CD4-positive, alpha-beta memory T cell (primary cell): ENCODE results near the gene GATA6. TPM values are rescaled to one million over a fixed set of nuclear protein-coding genes. Genes with fewer than 3 reads are reported as not detected.

Experiments
- CTCF ChIA-PET: fragments of 350-600 bp; sonication (Branson Sonifier 250); formaldehyde crosslinking; loops from one replicate; lab custom pipeline; 2021; ENCODE audit warnings: inconsistent platforms; ENCODE audit not compliant: partially characterized antibody; lab: Charles Lee
- POLR2A ChIA-PET: fragments of 350-600 bp; sonication (Branson Sonifier 250); formaldehyde crosslinking; loops from one replicate; lab custom pipeline; 2021; ENCODE audit not compliant: partially characterized antibody; lab: Charles Lee
- DNase-seq, 5 donors: peaks; one replicate each; pipeline versions ENCODE4 v3.0.0 to v3.0.0-alpha.2; 2020 to 2022; ENCODE audit warnings: mixed read lengths in 1 of 5
- H3K27ac ChIP-seq: one replicate; pipeline ENCODE4 v1.7.0; 2013; ENCODE audit warnings: low read depth, low read length
- H3K27me3 ChIP-seq: 2 replicates; pipeline ENCODE4 v1.7.0; 2013; ENCODE audit warnings: mild to moderate bottlenecking, low read length, moderate library complexity; ENCODE audit not compliant: insufficient read depth
- H3K36me3 ChIP-seq: 2 replicates; pipeline ENCODE4 v1.7.0; 2013; ENCODE audit warnings: mild to moderate bottlenecking, low read length, moderate library complexity; ENCODE audit not compliant: insufficient read depth
- H3K4me1 ChIP-seq: 2 replicates; pipeline ENCODE4 v1.7.0; 2013; ENCODE audit warnings: mild to moderate bottlenecking, low read length, moderate library complexity; ENCODE audit not compliant: insufficient read depth
- H3K4me3 ChIP-seq, 2 donors: one replicate each; pipeline ENCODE4 v1.7.0; 2013; ENCODE audit warnings: low read length in 2 of 2, mild to moderate bottlenecking in 1 of 2
- H3K9me3 ChIP-seq, 2 donors: one replicate each; pipeline ENCODE4 v1.7.0; 2013; ENCODE audit warnings: low read length in 2 of 2, control low read depth in 1 of 2; ENCODE audit not compliant: control insufficient read depth in 1 of 2
- H3K27ac Mint-ChIP-seq, 7 donors: one replicate each; pipeline ENCODE4 v1.8.0; 2020 to 2021; ENCODE audit warnings: mixed read lengths in 7 of 7, mild to moderate bottlenecking in 6 of 7, inconsistent platforms in 3 of 7, moderate library complexity in 3 of 7
- H3K27me3 Mint-ChIP-seq, 2 donors: one replicate each; pipeline ENCODE4 v1.8.0; 2020 to 2021; ENCODE audit warnings: mixed read lengths in 2 of 2
- H3K36me3 Mint-ChIP-seq, 2 donors: one replicate each; pipeline ENCODE4 v1.8.0; 2020 to 2021; ENCODE audit warnings: mixed read lengths in 2 of 2, inconsistent platforms in 1 of 2, mild to moderate bottlenecking in 1 of 2
- H3K4me1 Mint-ChIP-seq, 4 donors: one replicate each; pipeline ENCODE4 v1.8.0; 2020 to 2021; ENCODE audit warnings: mixed read lengths in 4 of 4, mild to moderate bottlenecking in 1 of 4
- H3K4me3 Mint-ChIP-seq, 8 donors: one replicate each; pipeline ENCODE4 v1.8.0; 2020 to 2021; ENCODE audit warnings: mixed read lengths in 8 of 8, mild to moderate bottlenecking in 7 of 8, moderate library complexity in 6 of 8, inconsistent platforms in 3 of 8
- H3K9me3 Mint-ChIP-seq, 8 donors: one replicate each; pipeline ENCODE4 v1.8.0; 2020 to 2021; ENCODE audit warnings: mixed read lengths in 8 of 8, mild to moderate bottlenecking in 5 of 8, inconsistent platforms in 3 of 8, moderate library complexity in 1 of 8
- intact Hi-C: fragments of 100-400 bp; cut with micrococcal nuclease; formaldehyde crosslinking; loops from one replicate; pipeline ENCODE4 v1.15.1; 2023
- polyA plus RNA-seq, 2 donors: library from polyadenylated mRNA; unstranded; fragments of 300-500 nt; fragmentation: Illumina TruSeq; gene quantifications; one replicate each; pipeline ENCODE4 v1.2.3, GENCODE V29; 2021
- total RNA-seq, 2 experiments: library from RNA; stranded (reverse); gene quantifications; one replicate each; pipeline ENCODE4 v1.2.3, GENCODE V29; 2021

Gene GATA6
- total and polyA plus RNA-seq, 4 experiments from 2014 or later: not detected

DNA sequence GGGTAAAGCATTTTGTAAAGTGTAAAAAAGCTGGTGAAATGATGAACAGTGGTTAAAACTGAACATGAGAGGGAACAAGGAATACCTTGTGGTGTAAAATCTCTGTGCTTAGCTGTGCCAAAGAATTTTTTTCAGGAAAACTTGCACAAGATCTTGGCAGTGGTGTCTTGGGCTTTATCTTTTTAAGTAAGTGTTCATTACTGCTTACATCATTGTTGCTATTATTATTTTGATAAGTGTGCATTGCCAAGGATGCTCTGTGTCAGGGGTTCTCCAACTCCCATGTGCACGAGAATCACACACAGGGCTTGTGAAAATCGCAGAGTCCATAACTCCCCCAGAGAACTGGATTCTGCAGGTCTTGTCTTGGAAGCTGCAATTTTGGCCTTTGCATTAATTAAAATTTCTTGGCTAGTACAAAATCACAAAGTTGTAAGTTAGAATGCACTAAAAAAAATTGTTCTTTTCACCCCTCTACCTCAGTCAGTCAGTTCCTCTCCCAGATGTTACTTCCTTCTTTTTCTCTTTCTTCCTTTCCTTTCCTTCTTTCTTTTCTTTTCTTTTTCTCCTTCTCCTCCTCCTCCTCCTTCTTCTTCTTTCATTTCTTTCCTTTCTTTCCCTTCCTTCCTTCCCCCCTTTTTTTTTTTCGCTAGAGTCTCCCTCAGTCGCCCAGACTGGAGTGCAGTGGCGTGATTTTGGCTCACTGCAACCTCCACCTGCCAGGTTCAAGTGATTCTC lies 37.8 kb downstream of the GATA6 start:
- Histone ChIP-seq H3K4me1 (no peaks in the 10 kb centered on the region), H3K27ac (no peak overlapping the region), H3K4me3 (no peak overlapping the region), H3K9me3 (no peaks in the 10 kb centered on the region), H3K27me3 (no peaks in the 10 kb centered on the region), H3K36me3 (no peaks in the 10 kb centered on the region)
- Mint-ChIP-seq H3K4me1 (no peaks in the 10 kb centered on the region), H3K4me3 (peak overlapping the region in 1 of 8 donors; percentile 55), H3K9me3 (peaks cover 0 to 2% (median 0%) of the 10 kb centered on the region in 8 donors), H3K36me3 (no peaks in the 10 kb centered on the region), H3K27me3 (no peaks in the 10 kb centered on the region), H3K27ac (no peak overlapping the region)
- CTCF ChIA-PET: no interaction called here
- POLR2A ChIA-PET: no interaction called here
- intact Hi-C loops: no loop called here
- no peak for DNase-seq

DNA sequence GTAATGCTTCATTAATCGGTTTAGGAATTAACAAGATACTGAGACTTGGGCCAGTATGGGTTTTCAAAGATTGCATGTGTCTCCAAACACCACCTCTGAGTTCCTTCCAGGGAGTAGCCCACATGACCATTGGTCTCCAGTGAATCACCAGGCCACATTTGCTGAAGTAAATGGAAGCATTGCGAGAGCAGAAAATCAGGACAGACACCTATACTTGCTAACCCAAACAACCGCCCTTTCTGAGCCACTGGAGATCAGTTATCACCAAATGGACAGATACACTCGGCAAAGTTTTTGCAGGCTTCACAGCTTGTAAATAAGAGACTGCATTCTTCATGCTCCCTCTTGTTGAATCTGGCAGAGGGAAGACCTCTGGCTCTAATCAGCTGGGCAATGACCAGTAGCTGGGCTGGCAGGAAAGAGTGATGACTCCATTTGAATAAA lies 40.9 kb downstream of the GATA6 start:
- Histone ChIP-seq H3K36me3 (no peaks in the 10 kb centered on the region), H3K27me3 (no peaks in the 10 kb centered on the region), H3K4me1 (no peaks in the 10 kb centered on the region), H3K4me3 (no peak overlapping the region), H3K27ac (no peak overlapping the region), H3K9me3 (no peaks in the 10 kb centered on the region)
- ChIA-PET CTCF (no interaction called here), POLR2A (no interaction called here)
- Mint-ChIP-seq H3K27me3 (no peaks in the 10 kb centered on the region), H3K4me1 (no peaks in the 10 kb centered on the region), H3K36me3 (no peaks in the 10 kb centered on the region), H3K9me3 (peaks cover 0 to 5% (median 0%) of the 10 kb centered on the region in 8 donors), H3K4me3 (no peak overlapping the region), H3K27ac (no peak overlapping the region)
- intact Hi-C loops: no loop called here
- no peak for DNase-seq

GRCh38 chr18:22211657-22212056 lies 42.3 kb downstream of the GATA6 start:
- Mint-ChIP-seq H3K27me3 (no peaks in the 10 kb centered on the region), H3K9me3 (peaks cover 0 to 5% (median 0%) of the 10 kb centered on the region in 8 donors), H3K27ac (no peak overlapping the region), H3K4me3 (no peak overlapping the region), H3K36me3 (no peaks in the 10 kb centered on the region), H3K4me1 (no peaks in the 10 kb centered on the region)
- H3K4me3 ChIP-seq: no peak overlapping the region
- CTCF ChIA-PET: no interaction called here
- no peak overlapping the region for H3K27ac ChIP-seq
- no peak for DNase-seq
- H3K36me3 ChIP-seq: no peaks in the 10 kb centered on the region
- no peaks in the 10 kb centered on the region for H3K27me3 ChIP-seq
- POLR2A ChIA-PET: no interaction called here
- no peaks in the 10 kb centered on the region for H3K4me1 ChIP-seq
- intact Hi-C loops: no loop called here
- no peaks in the 10 kb centered on the region for H3K9me3 ChIP-seq

DNA sequence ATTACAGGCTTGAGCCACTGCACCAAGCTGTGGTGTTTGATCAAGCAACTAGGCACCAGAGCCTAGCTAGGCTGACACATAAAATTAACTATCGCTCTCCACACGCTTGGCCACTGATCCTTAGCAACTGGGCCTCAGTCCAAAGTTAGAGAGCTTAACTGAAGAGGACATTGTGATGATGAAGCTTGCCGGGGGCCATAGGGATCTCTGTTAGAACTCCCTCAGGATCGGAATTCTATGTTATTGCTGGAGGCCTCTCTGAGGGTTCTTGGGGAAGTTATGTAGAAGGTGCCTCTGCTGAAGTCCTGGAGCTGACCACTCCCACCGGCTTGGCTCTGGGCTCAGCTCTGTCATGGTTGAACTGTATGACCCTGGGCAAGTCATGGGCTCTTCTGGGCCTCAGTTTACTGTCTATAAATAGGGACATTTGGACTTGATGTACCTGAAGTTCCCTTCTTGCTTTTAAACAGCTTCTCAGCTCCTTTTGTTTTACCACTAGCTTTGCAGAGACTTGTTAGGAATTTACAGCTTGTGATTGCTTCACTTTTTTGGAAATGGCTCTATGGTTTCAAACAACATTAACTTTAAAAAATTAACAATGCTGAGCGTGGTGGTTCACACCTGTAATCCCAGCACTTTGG lies 44.1 kb downstream of the GATA6 start:
- H3K4me1 ChIP-seq: no peaks in the 10 kb centered on the region
- ChIA-PET CTCF (interaction anchor here (0.7 kb wide), 1 partner anchor 725 kb away, joined by 3 read pairs; no protein-coding TSS in a partner anchor), POLR2A (no interaction called here)
- intact Hi-C loops: no loop called here
- H3K36me3 Mint-ChIP-seq: no peaks in the 10 kb centered on the region
- no peaks in the 10 kb centered on the region for H3K36me3 ChIP-seq
- no peak overlapping the region for H3K4me3 Mint-ChIP-seq
- no peaks in the 10 kb centered on the region for H3K27me3 ChIP-seq
- no peaks in the 10 kb centered on the region for H3K9me3 ChIP-seq
- H3K27ac Mint-ChIP-seq: no peak overlapping the region
- DNase-seq: no peak
- peaks cover 0 to 5% (median 0%) of the 10 kb centered on the region in 8 donors for H3K9me3 Mint-ChIP-seq
- no peak overlapping the region for H3K4me3 ChIP-seq
- H3K4me1 Mint-ChIP-seq: no peaks in the 10 kb centered on the region
- no peaks in the 10 kb centered on the region for H3K27me3 Mint-ChIP-seq
- H3K27ac ChIP-seq: no peak overlapping the region

DNA sequence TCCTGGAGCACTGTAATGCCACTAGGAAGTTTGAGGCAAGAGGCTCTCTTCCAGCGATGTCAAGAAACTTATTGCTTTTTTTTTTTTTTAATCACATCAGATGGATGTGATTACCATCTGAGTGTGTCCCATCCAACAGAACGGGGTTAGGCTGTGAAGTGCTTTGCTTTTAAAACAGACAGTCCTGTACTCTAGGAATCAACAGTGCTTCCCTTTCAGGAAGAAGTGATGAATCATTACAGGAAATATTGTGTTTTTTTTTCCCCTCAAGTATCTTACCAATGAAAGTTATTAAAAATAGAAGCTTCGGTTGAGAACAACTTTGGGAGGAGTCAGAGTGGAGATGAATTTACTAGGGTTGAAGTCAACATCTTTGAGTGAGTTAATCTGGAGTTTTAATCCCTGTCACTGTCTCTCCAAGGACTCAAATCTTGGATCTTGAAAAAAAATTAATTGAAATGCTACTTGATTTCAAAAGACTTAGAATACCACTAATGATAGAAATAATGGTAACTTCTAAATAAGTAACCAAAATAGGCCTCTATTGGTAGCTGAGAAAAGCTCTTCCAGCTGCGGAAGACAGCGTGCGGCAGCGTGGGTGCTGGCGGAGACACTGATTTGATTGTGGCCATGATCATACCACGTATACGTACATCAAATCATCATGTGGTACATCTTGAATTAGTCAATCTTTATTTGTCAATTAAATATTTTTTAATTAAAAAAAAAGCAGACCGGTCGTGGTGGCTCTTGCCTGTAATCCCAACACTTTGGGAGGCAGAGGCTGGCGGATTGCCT lies 45.5 kb downstream of the GATA6 start:
- H3K9me3 ChIP-seq: no peaks in the 10 kb centered on the region
- DNase-seq: no peak
- no peaks in the 10 kb centered on the region for H3K4me1 ChIP-seq
- CTCF ChIA-PET: no interaction called here
- H3K36me3 Mint-ChIP-seq: no peaks in the 10 kb centered on the region
- H3K27ac ChIP-seq: no peak overlapping the region
- H3K4me1 Mint-ChIP-seq: no peaks in the 10 kb centered on the region
- peaks cover 0 to 5% (median 0%) of the 10 kb centered on the region in 8 donors for H3K9me3 Mint-ChIP-seq
- H3K27me3 Mint-ChIP-seq: no peaks in the 10 kb centered on the region
- intact Hi-C loops: no loop called here
- no peaks in the 10 kb centered on the region for H3K36me3 ChIP-seq
- no peak overlapping the region for H3K4me3 ChIP-seq
- no peaks in the 10 kb centered on the region for H3K27me3 ChIP-seq
- POLR2A ChIA-PET: no interaction called here
- no peak overlapping the region for H3K4me3 Mint-ChIP-seq
- H3K27ac Mint-ChIP-seq: no peak overlapping the region

- no peaks in the 10 kb centered on the region for H3K36me3 ChIP-seq
- H3K9me3 ChIP-seq: no peaks in the 10 kb centered on the region
- no peaks in the 10 kb centered on the region for H3K4me1 ChIP-seq
- no peak for DNase-seq
- POLR2A ChIA-PET: no interaction called here
- Mint-ChIP-seq H3K36me3 (no peaks in the 10 kb centered on the region), H3K4me1 (peaks cover 0 to 9% (median 4%) of the 10 kb centered on the region in 4 donors), H3K27me3 (no peaks in the 10 kb centered on the region), H3K4me3 (no peak overlapping the region), H3K9me3 (peaks cover 0 to 5% (median 0%) of the 10 kb centered on the region in 8 donors), H3K27ac (no peak overlapping the region)
- no peaks in the 10 kb centered on the region for H3K27me3 ChIP-seq
- CTCF ChIA-PET: no interaction called here
- intact Hi-C loops: no loop called here
- H3K4me3 ChIP-seq: no peak overlapping the region
- H3K27ac ChIP-seq: no peak overlapping the region
These were observed 49.4 kb downstream of the GATA6 start for GRCh38 chr18:22218835-22219234.
